ENCODE results near the gene SPTB.
A peak's percentile ranks its signal among the peaks of the same experiment; 100 is the strongest.

Gene SPTB

GRCh38 chr14:64912261-64912660 lies 32.6 kb upstream of the SPTB start:
- peaks cover 25% of the 10 kb centered on the region for H3K36me3 Mint-ChIP-seq (ENCODE audit: low read depth)
- H3K9me3 Mint-ChIP-seq = no peaks in the 10 kb centered on the region
- H3K27ac Mint-ChIP-seq = no peak overlapping the region
- no peak for DNase-seq
- no peak overlapping the region for H3K4me3 Mint-ChIP-seq
- H3K4me1 Mint-ChIP-seq (ENCODE audit: low read depth) = peaks cover 34% of the 10 kb centered on the region
- H3K27me3 Mint-ChIP-seq = peaks cover 2% of the 10 kb centered on the region

- H3K9me3 Mint-ChIP-seq = no peaks in the 10 kb centered on the region
- no peak overlapping the region for H3K4me3 Mint-ChIP-seq
- H3K27me3 Mint-ChIP-seq = peaks cover 2% of the 10 kb centered on the region
- H3K4me1 Mint-ChIP-seq (ENCODE audit: low read depth) = peaks cover 24% of the 10 kb centered on the region
- DNase-seq = no peak
- no peak overlapping the region for H3K27ac Mint-ChIP-seq
- peaks cover 18% of the 10 kb centered on the region for H3K36me3 Mint-ChIP-seq (ENCODE audit: low read depth)
These were observed 31.3 kb upstream of the SPTB start for GRCh38 chr14:64910847-64911495.

GRCh38 chr14:64906022-64906421 lies 26.3 kb upstream of the SPTB start:
- Mint-ChIP-seq H3K4me1 (ENCODE audit: low read depth) (peaks cover 4% of the 10 kb centered on the region), H3K4me3 (no peak overlapping the region), H3K27ac (no peak overlapping the region), H3K36me3 (ENCODE audit: low read depth) (no peaks in the 10 kb centered on the region), H3K9me3 (no peaks in the 10 kb centered on the region), H3K27me3 (peaks cover 2% of the 10 kb centered on the region)
- no peak for DNase-seq

GRCh38 chr14:64899958-64900357 lies 20.3 kb upstream of the SPTB start:
- Mint-ChIP-seq H3K4me1 (ENCODE audit: low read depth) (no peaks in the 10 kb centered on the region), H3K36me3 (ENCODE audit: low read depth) (no peaks in the 10 kb centered on the region), H3K27me3 (peaks cover 2% of the 10 kb centered on the region), H3K27ac (no peak overlapping the region), H3K9me3 (no peaks in the 10 kb centered on the region), H3K4me3 (no peak overlapping the region)
- DNase-seq = no peak

GRCh38 chr14:64891839-64892375 lies 12.2 kb upstream of the SPTB start:
- DNase-seq = no peak
- Mint-ChIP-seq H3K27me3 (peaks cover 9% of the 10 kb centered on the region), H3K9me3 (no peaks in the 10 kb centered on the region), H3K27ac (no peak overlapping the region), H3K4me1 (ENCODE audit: low read depth) (no peaks in the 10 kb centered on the region), H3K36me3 (ENCODE audit: low read depth) (no peaks in the 10 kb centered on the region), H3K4me3 (no peak overlapping the region)

GRCh38 chr14:64891173-64891838 lies 11.6 kb upstream of the SPTB start:
- Mint-ChIP-seq H3K36me3 (ENCODE audit: low read depth) (no peaks in the 10 kb centered on the region), H3K27me3 (peaks cover 10% of the 10 kb centered on the region), H3K4me3 (no peak overlapping the region), H3K27ac (no peak overlapping the region), H3K9me3 (no peaks in the 10 kb centered on the region), H3K4me1 (ENCODE audit: low read depth) (no peaks in the 10 kb centered on the region)
- no peak for DNase-seq

- Mint-ChIP-seq H3K27me3 (peaks cover 17% of the 10 kb centered on the region), H3K4me3 (no peak overlapping the region), H3K9me3 (no peaks in the 10 kb centered on the region), H3K27ac (no peak overlapping the region), H3K4me1 (ENCODE audit: low read depth) (no peaks in the 10 kb centered on the region), H3K36me3 (ENCODE audit: low read depth) (no peaks in the 10 kb centered on the region)
- DNase-seq = no peak
These were observed 9.6 kb upstream of the SPTB start for GRCh38 chr14:64889352-64889751.

GRCh38 chr14:64885559-64885958 lies 5.9 kb upstream of the SPTB start:
- Mint-ChIP-seq H3K4me1 (ENCODE audit: low read depth) (peaks cover 7% of the 10 kb centered on the region), H3K36me3 (ENCODE audit: low read depth) (no peaks in the 10 kb centered on the region), H3K9me3 (no peaks in the 10 kb centered on the region), H3K4me3 (no peak overlapping the region), H3K27me3 (peaks cover 39% of the 10 kb centered on the region), H3K27ac (no peak overlapping the region)
- DNase-seq = no peak

GRCh38 chr14:64880221-64881121 lies 764 bp upstream of the SPTB start:
- H3K4me3 Mint-ChIP-seq = peak overlapping the region; percentile 81
- no peak overlapping the region for H3K27ac Mint-ChIP-seq
- DNase-seq = peak; percentile 79
- H3K4me1 Mint-ChIP-seq (ENCODE audit: low read depth) = peaks cover 9% of the 10 kb centered on the region
- H3K9me3 Mint-ChIP-seq = no peaks in the 10 kb centered on the region
- H3K36me3 Mint-ChIP-seq (ENCODE audit: low read depth) = no peaks in the 10 kb centered on the region
- peaks cover 59% of the 10 kb centered on the region for H3K27me3 Mint-ChIP-seq

GRCh38 chr14:64878837-64879634 lies 671 bp downstream of the SPTB start:
- Mint-ChIP-seq H3K36me3 (ENCODE audit: low read depth) (no peaks in the 10 kb centered on the region), H3K27me3 (peaks cover 52% of the 10 kb centered on the region), H3K27ac (no peak overlapping the region), H3K9me3 (no peaks in the 10 kb centered on the region), H3K4me1 (ENCODE audit: low read depth) (peaks cover 9% of the 10 kb centered on the region), H3K4me3 (peak overlapping the region; percentile 60)
- no peak for DNase-seq

GRCh38 chr14:64877846-64878245 lies 1.9 kb downstream of the SPTB start:
- H3K4me1 Mint-ChIP-seq (ENCODE audit: low read depth) = peaks cover 9% of the 10 kb centered on the region

GRCh38 chr14:64875350-64875749 lies 4.4 kb downstream of the SPTB start:
- DNase-seq = no peak
- Mint-ChIP-seq H3K27ac (no peak overlapping the region), H3K4me3 (no peak overlapping the region), H3K4me1 (ENCODE audit: low read depth) (no peaks in the 10 kb centered on the region), H3K36me3 (ENCODE audit: low read depth) (no peaks in the 10 kb centered on the region), H3K27me3 (peaks cover 40% of the 10 kb centered on the region), H3K9me3 (peaks cover 3% of the 10 kb centered on the region)

More at GRCh38 chr14:64877846-64878245, 1.9 kb downstream of the SPTB start:
- Mint-ChIP-seq H3K9me3 (peaks cover under 1% of the 10 kb centered on the region), H3K27me3 (peaks cover 47% of the 10 kb centered on the region), H3K4me3 (no peak overlapping the region), H3K27ac (no peak overlapping the region), H3K36me3 (ENCODE audit: low read depth) (no peaks in the 10 kb centered on the region)
- no peak for DNase-seq

GRCh38 chr14:64873506-64874219 lies 6.0 kb downstream of the SPTB start:
- peaks cover 38% of the 10 kb centered on the region for H3K27me3 Mint-ChIP-seq
- H3K9me3 Mint-ChIP-seq = peaks cover 3% of the 10 kb centered on the region
- H3K4me3 Mint-ChIP-seq = no peak overlapping the region
- no peaks in the 10 kb centered on the region for H3K36me3 Mint-ChIP-seq (ENCODE audit: low read depth)
- DNase-seq = no peak
- no peaks in the 10 kb centered on the region for H3K4me1 Mint-ChIP-seq (ENCODE audit: low read depth)
- no peak overlapping the region for H3K27ac Mint-ChIP-seq
